PC-9 (cell line): ENCODE data around the gene STYK1. TPM values are rescaled to one million over a fixed set of nuclear protein-coding genes. Genes with fewer than 3 reads are reported as not detected.
A peak's percentile ranks its signal among the peaks of the same experiment; 100 is the strongest.

Source experiments
- BruUV-seq: library from RNA; stranded (reverse); fragments of 400-500 nt; replicated peaks from 2 replicates; lab custom pipeline; 2021; lab: Mats Ljungman, UMichigan
- CTCF ChIA-PET: fragments of 300-600 bp; sonication (Branson Sonifier 250); formaldehyde crosslinking; loops from one replicate; lab custom pipeline; 2022; ENCODE audit warnings: antibody characterized with exemption; lab: Charles Lee
- POLR2A ChIA-PET: fragments of 300-600 bp; sonication (Branson Sonifier 250); formaldehyde crosslinking; loops from one replicate; lab custom pipeline; 2022; ENCODE audit warnings: antibody characterized with exemption; ENCODE audit not compliant: unreplicated experiment; lab: Charles Lee
- DNase-seq, 2 experiments: peaks; one replicate each; pipeline versions ENCODE4 v3.0.0 to v3.0.0-alpha.2; 2015 to 2022; ENCODE audit warnings: mixed read lengths in 1 of 2
- H2AFZ ChIP-seq: fragments of 200-600 bp; sonication (generic); 2 replicates; pipeline ENCODE4 v1.8.1; 2017; ENCODE audit warnings: antibody characterized with exemption
- H3F3A ChIP-seq: fragments of 200-600 bp; sonication (generic); 2 replicates; pipeline ENCODE4 v1.8.1; 2017; ENCODE audit warnings: antibody characterized with exemption, mild to moderate bottlenecking, low read depth; ENCODE audit not compliant: insufficient read depth
- H3K27ac ChIP-seq: fragments of 200-600 bp; sonication (generic); 2 replicates; pipeline ENCODE4 v1.6.1; 2016; ENCODE audit warnings: mixed run types
- H3K27me3 ChIP-seq: fragments of 200-600 bp; sonication (generic); 2 replicates; pipeline ENCODE4 v1.6.1; 2016; ENCODE audit warnings: low read depth, mixed run types; ENCODE audit not compliant: insufficient read depth
- H3K36me3 ChIP-seq: fragments of 200-600 bp; sonication (generic); 2 replicates; pipeline ENCODE4 v1.6.1; 2016; ENCODE audit warnings: low read depth, mixed run types
- H3K4me1 ChIP-seq: fragments of 200-600 bp; sonication (generic); replicated peaks from 2 replicates; pipeline ENCODE4 v1.6.1; 2016; ENCODE audit warnings: mixed run types; ENCODE audit not compliant: insufficient read depth
- H3K4me2 ChIP-seq: fragments of 200-600 bp; sonication (generic); 2 replicates; pipeline ENCODE4 v1.6.1; 2017; ENCODE audit warnings: mixed run types
- H3K4me3 ChIP-seq: fragments of 200-600 bp; sonication (generic); 2 replicates; pipeline ENCODE4 v1.6.1; 2016; ENCODE audit warnings: mixed run types
- H3K79me2 ChIP-seq: fragments of 200-600 bp; sonication (generic); 2 replicates; pipeline ENCODE4 v1.6.1; 2017; ENCODE audit warnings: low read depth, mixed run types
- H3K9me2 ChIP-seq: fragments of 200-600 bp; sonication (generic); 2 replicates; pipeline ENCODE4 v1.8.1; 2017; ENCODE audit warnings: mild to moderate bottlenecking; ENCODE audit not compliant: insufficient read depth
- H3K9me3 ChIP-seq: fragments of 200-600 bp; sonication (generic); 2 replicates; pipeline ENCODE4 v1.8.1; 2016; ENCODE audit warnings: low read depth; ENCODE audit not compliant: insufficient read depth
- H4K20me1 ChIP-seq: fragments of 200-600 bp; sonication (generic); 2 replicates; pipeline ENCODE4 v1.8.1; 2017; ENCODE audit not compliant: insufficient read depth
- CTCF ChIP-seq: fragments of 200-600 bp; sonication (generic); conservative IDR thresholded peaks from 2 replicates; pipeline ENCODE4 v1.6.1; 2017; ENCODE audit warnings: mixed run types, antibody characterized with exemption, mild to moderate bottlenecking, moderate library complexity
- EZH2 ChIP-seq: fragments of 200-600 bp; sonication (generic); IDR thresholded peaks from 2 replicates; pipeline ENCODE4 v1.8.0; 2017; ENCODE audit warnings: antibody characterized with exemption, low read depth
- intact Hi-C: fragments of 100-400 bp; cut with micrococcal nuclease; formaldehyde crosslinking; loops from one replicate; pipeline ENCODE4 v1.10.0; 2022; ENCODE audit not compliant: unreplicated experiment
- total RNA-seq: library from RNA; stranded (reverse); gene quantifications from 2 replicates; pipeline ENCODE4 v1.2.3, GENCODE V29; 2021

STYK1 gene
- total RNA-seq, 1 experiment from 2014 or later = 16.9 TPM

- POLR2A ChIA-PET = no interaction called here
- Histone ChIP-seq H3K4me3 (no peak overlapping the region), H3K79me2 (peaks cover 5% of the 10 kb centered on the region), H3K4me1 (peaks cover 28% of the 10 kb centered on the region), H3K4me2 (peak overlapping the region; percentile 24), H3K27me3 (no peaks in the 10 kb centered on the region), H2AFZ (no peak overlapping the region), H3K9me2 (no peaks in the 10 kb centered on the region), H3K36me3 (0 out of 2 replicates have a peak, but pooled peaks cover 11% of the 10 kb centered on the region), H3K27ac (peak overlapping the region; percentile 90), H4K20me1 (no peaks in the 10 kb centered on the region), H3K9me3 (no peaks in the 10 kb centered on the region), H3F3A (peaks cover 15% of the 10 kb centered on the region)
- TSS peak; percentile 18 for BruUV-seq
- DNase-seq = no peak
- intact Hi-C loops = loop anchor here (1.0 kb wide), 2 partner anchors 16 to 56 kb away; partner anchors contain the start of gene STYK1
- CTCF ChIA-PET = interaction anchor here (1.2 kb wide), 1 partner anchor 54 kb away, joined by 3 read pairs; no protein-coding TSS in a partner anchor
- TF ChIP-seq CTCF (no peak), EZH2 (no peak)
These were observed 56.0 kb downstream of the STYK1 start for GRCh38 chr12:10617863-10618262.

- ChIA-PET POLR2A (interaction anchor here (0.7 kb wide), 1 partner anchor 11 kb away, joined by 6 read pairs; no protein-coding TSS in a partner anchor), CTCF (no interaction called here)
- DNase-seq = no peak
- Histone ChIP-seq H3K9me3 (no peaks in the 10 kb centered on the region), H3K9me2 (no peaks in the 10 kb centered on the region), H3K36me3 (peaks cover 12% of the 10 kb centered on the region; the same call in 1 of the 2 replicates), H4K20me1 (no peaks in the 10 kb centered on the region), H3K79me2 (peaks cover 22% of the 10 kb centered on the region), H3K27ac (no peak overlapping the region), H3F3A (peaks cover 15% of the 10 kb centered on the region), H2AFZ (no peak overlapping the region), H3K4me3 (no peak overlapping the region), H3K4me1 (peaks cover 40% of the 10 kb centered on the region), H3K27me3 (no peaks in the 10 kb centered on the region), H3K4me2 (no peak overlapping the region)
- intact Hi-C loops = no loop called here
- TF ChIP-seq CTCF = no peak
- no peak for TF ChIP-seq EZH2
- no TSS peak for BruUV-seq
These were observed 58.3 kb downstream of the STYK1 start for GRCh38 chr12:10615532-10615931.

DNA sequence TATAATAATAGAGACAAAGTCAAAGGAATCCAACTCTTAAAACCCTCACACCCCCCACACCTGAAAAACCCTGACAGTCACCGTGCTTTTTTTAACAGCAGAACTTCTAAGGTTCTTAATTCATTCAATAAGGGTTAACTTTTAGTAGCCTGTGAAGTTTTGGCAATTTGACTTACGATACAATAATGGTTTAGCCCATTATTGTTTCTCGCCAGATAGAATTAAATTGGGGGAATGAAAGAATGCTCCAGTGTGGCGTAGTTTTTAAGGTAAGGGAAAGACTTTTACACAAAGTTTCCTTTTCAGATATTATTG, 59.8 kb downstream of the STYK1 start:
- TF ChIP-seq CTCF = no peak
- TF ChIP-seq EZH2 = no peak
- Histone ChIP-seq H3K36me3 (peaks cover 10% of the 10 kb centered on the region; the same call in 1 of the 2 replicates), H3K79me2 (peaks cover 22% of the 10 kb centered on the region), H3K4me1 (peaks cover 35% of the 10 kb centered on the region), H3F3A (peaks cover 15% of the 10 kb centered on the region), H3K27ac (peak overlapping the region; percentile 85), H3K9me2 (no peaks in the 10 kb centered on the region), H3K27me3 (no peaks in the 10 kb centered on the region), H2AFZ (peak overlapping the region; percentile 93), H3K4me3 (peak overlapping the region; percentile 90), H4K20me1 (no peaks in the 10 kb centered on the region), H3K4me2 (peak overlapping the region; percentile 95), H3K9me3 (no peaks in the 10 kb centered on the region)
- ChIA-PET CTCF (no interaction called here), POLR2A (interaction anchor here (0.6 to 1.0 kb wide), 4 partner anchors 55 to 1979 kb away, joined by 3 to 6 read pairs (median 4); no protein-coding TSS in a partner anchor)
- intact Hi-C loops = loop anchor here (5.0 kb wide), 1 partner anchor 282 kb away; no protein-coding TSS in a partner anchor
- no TSS peak for BruUV-seq
- no peak for DNase-seq
